Stimulated activated CD4-positive, alpha-beta T cell treated with anti-CD3 and anti-CD28 coated beads, Interleukin-15, amount 100 ng/mL, for 24 hours (primary cell): ENCODE measurements around the gene SPTBN2.

Source experiments
- DNase-seq: peaks from one replicate; pipeline ENCODE4 v3.0.0-alpha.2; 2020

The SPTBN2 gene

DNA sequence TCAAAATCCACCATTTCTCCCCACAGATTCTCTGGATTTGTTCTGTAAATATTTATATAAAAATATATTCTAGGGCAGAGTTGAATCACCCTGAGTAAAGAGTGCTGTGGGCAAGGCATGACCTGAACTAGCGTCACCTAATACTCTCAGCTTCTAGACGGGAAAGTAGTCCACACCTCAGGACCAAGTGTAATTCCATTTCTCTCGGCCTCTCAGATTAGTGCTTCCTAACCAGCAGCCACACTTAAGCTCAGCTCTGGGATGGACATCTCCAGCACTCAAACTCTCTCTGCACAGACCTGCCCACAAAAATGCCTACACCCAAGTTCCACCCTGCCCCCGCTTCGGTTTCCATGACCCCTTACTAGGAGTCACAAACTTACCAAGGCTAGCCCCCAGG is 5.3 kb downstream of the SPTBN2 start:
- DNase-seq: no peak

DNA sequence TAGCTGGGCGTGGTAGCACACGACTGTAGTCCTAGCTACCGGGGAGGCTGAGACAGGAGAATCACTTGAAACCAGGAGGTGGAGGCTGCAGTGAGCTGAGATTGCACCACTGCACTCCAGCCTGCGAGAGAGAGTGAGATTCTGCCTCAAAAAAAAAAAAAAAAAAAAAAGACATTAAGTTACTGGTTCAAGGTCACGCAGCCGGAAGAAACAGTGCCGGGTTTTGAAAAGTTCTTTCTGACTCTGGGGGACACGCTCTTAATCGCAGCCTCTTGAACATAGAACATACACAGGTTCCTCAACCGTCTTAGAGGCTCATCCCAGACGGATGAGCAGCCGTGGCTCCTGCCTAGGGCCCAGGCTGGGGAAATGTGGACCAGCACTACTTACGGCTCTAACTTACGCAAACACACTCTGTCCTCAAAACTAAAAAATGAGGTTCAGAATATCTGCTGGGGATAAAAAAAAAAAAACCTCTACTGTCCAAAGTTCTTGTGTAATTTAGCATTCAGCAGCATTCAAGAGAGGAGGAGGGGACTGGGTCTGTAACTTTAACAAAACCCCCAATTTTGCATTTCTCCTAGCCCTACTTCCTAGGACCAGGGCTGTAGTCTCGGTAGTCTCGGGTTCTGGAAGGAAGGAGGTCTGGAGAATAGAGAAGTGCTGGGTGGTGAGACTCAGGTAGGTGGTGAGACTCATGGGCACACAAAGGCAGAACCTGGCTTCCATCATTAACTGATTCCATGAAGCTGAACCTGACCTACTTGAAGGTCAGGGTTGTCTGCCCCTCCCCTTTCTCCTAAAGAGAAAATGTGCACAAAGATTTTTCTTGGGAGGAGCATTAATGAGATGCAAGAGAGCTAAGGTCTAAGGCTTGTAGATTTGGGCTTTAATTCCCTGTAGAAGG is 6.0 kb downstream of the SPTBN2 start:
- DNase-seq: no peak

DNA sequence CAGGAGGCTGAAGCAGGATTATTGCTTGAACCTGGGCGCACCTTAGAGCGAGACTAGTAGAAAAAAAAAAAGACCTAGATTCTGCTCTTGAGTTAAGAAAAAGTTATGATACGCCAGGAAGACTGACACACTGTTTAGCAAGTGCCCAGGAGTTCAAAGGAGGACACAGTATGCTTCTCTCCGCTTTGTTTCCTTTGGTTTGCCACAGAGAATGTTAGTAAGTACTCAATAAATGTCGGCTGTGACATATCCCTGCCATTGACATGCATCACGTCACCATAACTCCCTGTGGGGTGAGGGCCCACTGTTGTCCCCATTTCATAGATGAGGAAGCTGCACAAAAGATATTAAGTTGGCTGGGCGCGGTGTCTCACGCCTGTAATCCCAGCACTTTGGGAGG is 7.1 kb downstream of the SPTBN2 start:
- DNase-seq: no peak

- no peak for DNase-seq
Observed at GRCh38 chr11:66720899-66721470, 8.0 kb downstream of the SPTBN2 start.

GRCh38 chr11:66720223-66720898 is 8.7 kb downstream of the SPTBN2 start:
- peak; percentile 71 for DNase-seq

DNA sequence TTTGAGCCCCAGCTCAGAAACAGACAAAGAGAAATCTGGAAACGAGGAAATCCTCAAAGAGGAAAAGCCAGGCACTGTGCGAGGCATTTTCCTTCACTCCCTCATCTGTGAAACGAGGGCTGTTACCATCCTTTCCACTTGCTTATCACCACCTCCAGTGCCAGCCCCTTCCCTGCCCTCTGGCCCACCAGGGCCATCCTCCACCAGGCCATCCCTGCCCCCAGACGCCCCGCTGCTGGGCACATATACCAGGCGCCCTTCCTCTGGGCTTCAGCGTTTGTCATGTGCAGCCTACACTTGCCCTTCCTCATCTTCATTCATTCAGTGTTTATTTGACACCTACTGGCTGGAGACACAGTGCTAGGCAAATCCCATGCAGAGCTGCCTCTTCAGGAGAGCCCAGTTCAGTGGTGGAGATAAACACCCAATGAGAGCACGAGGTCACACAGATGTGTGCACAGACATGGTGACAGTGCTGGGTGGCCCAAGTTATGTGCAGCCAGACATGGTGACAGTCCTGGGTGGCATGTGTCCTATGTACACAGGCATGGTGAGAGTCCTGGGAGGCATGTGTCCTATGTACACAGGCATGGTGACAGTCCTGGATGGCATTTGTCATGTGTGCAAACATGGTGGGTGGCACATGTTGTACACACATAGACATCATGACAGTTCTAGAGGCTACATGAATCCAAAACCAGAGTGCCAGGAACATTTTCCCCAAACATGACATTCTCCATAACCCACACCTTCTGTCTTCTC is 9.7 kb downstream of the SPTBN2 start:
- DNase-seq: no peak

DNA sequence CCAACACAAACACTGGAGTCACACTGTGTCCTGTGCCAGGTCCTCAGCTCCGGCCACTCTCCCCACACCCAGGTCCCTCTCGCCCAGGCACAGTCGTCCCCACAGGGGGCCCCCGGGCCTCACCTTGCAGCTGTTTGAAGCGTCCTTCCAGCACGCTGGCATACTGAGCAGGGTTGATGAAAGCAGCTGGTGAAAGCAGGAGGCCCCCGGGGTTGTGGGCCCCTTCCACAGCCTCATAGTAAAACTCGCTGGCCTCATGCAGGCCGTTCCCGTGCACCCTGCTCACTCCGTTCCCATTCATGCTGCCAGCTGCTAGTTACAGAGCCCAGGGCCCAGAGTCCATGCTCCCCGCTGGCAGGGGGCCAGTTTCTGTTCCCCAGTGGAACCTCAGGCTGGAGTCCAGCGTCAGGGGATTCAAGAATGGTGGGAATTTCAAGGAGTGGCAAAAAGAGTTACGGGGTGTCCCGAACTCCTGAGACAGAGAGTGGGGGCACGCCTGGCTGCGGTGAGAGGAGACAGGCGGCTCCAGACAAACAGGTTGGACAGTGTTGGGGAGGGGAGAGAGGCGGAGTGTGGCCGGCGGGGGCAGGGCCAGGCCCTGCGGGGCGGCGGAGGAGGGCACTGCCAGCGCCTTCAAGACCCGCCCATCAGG is 10.6 kb downstream of the SPTBN2 start:
- DNase-seq: no peak

DNA sequence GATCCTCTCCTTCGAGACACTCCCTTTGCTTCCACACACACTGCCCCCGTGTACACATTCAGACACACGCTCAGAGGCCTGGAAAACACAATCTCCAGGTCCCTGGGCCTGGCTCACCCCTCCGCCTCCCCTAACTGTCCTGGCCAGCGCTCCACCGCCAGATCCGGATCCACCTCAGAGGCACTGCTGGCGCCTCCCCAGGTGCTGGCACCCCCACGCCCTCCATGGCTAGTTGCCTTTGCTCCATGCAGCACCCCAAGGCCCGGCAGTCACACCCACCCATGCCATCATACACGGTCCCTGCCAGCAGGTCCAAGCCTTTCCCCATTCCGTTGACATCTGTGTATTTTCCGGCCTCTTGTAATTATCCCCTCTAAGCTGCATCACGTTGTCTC is 11.1 kb downstream of the SPTBN2 start:
- no peak for DNase-seq

DNA sequence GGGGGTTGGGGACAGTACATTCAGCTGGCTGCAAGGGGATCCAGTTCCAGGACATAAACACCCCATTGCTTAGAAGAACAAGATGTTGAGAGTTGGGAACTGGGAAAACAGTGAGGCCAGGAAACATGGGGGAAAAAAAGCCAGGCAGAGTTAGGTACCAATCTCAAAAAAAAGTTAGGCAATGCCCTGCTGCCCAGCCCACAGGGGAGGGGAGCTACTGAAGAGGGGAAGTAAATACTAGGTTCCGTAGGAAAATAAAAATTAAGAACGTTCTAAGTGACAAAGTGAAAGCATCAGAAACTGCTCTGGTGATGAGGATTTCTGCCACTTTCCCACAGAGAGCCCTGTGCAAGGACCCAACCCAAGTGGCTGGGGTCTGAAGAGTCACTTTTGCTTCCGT is 12.0 kb downstream of the SPTBN2 start:
- no peak for DNase-seq

DNA sequence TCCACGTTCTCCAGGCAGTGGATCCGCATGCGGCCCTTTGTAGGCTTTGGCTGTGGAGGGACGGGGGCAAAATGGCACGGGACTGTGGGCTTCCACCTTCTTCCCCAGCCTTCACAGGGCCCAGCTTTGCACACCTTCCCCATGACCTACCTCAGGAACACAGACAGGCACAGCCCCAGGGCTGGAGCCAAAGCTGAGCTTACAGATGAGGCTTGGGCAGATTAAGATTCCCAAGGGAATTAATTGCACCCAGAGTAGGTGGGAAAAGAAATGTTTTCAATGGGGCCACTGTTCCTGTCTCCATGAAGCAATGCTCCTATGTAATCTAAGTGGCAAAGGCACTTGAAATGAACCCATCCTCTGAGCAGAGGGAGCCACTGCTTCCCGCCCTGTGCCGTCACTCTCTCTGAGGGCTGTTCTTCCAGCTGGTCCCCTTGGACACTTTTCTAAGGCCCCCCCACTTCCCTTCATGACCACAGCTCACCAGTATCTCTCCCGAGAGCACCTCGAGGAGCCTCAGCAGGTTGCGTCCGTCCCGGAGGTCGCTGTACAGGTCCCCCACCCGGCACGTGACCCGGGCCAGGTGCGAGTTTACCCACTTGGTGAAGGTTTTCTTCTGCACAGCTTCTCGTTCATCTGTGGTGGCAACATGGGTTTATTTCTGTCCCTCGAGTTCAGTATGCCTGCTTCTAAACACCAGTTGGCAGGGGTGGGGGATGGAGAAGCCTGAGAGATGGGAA is 13.5 kb downstream of the SPTBN2 start:
- no peak for DNase-seq

- no peak for DNase-seq
Observed at GRCh38 chr11:66713746-66714480, 15.1 kb downstream of the SPTBN2 start.

DNA sequence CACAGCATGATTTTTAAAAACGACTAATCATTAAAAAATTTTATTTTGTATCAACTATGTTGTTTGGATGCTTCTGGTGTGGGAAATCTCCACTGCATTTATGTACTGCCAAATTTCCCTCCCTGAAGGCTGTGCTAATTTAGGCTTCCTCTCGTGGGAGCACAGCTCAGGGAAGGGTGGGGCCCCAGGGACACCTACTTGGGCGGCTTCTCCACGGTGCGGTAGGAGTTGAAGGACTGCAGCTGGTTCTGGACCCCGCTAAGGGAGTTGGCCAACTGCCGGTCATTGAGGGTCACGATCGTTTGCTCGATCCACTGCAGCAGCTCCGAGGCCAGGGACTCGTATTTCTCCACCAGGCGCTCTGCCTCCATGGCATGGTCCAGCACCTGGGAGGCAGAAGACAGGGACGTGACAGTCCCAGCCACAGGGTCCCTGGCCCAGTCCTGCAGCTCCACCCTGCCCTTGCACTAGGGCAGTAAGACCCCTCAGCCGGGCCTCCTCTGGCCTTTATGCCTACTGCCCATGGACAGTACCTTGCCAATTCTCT is 18.6 kb downstream of the SPTBN2 start:
- no peak for DNase-seq

- DNase-seq: no peak
Observed at GRCh38 chr11:66708701-66709100, 20.3 kb downstream of the SPTBN2 start.

DNA sequence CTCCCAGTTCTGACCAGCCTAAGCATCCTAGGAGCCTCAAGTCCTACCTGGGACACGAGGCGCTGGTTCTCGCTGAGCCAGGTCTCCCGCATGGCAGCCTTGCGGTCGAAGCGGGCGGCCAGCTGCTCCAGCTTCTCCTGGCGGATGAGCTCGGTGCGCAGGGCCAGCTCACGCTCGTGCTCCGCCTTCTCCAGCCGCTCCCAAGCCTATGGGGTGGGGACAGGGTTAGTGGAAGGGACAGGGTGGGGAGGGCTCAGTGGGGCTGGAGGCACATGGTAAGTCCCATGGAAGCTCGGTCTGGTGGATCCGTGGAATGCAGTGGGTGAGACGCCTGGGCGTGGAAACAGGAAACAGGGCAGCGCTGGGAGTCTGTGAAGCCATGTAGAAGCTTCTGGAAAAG is 20.9 kb downstream of the SPTBN2 start:
- no peak for DNase-seq

DNA sequence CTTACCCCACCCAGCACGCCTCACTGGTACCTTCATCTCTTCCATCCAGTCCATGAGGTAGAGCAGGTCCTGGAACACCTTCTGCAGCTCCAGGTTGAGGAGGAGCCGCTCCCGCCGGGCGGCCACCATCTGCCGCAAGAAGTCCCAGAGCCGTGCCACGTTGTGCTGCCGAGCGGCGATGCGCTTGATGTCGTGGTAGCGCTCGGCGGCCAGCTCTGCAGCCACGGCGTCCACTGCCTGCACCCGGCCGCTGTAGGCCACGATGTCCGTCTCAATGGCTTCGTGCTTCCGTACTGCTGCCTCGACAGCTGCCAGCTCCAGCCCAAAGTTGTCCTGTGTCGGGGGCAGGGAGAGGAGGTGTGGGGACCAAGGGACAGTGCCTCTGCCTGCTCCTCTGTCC is 21.5 kb downstream of the SPTBN2 start:
- no peak for DNase-seq

DNA sequence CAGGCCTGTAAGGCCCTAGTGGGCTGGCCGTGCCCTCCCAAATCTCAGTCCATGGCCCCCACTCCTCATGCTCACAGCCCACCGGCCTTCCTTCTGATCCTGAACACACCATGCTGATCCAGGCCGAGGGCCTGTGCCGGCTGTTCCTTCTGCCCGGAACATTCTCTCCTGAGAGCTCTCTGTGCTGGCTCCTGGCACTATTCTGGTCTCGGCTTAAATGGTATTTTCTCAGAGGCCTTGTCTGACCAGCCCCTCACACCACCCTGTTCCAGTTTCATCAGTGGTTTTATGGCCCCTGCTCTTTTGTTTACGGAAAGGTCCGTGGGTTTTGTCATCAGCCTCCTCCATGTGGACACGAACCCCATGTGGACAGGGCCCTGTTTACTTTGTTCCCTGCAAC is 22.0 kb downstream of the SPTBN2 start:
- no peak for DNase-seq

GRCh38 chr11:66705587-66706335 is 23.3 kb downstream of the SPTBN2 start:
- DNase-seq: no peak

DNA sequence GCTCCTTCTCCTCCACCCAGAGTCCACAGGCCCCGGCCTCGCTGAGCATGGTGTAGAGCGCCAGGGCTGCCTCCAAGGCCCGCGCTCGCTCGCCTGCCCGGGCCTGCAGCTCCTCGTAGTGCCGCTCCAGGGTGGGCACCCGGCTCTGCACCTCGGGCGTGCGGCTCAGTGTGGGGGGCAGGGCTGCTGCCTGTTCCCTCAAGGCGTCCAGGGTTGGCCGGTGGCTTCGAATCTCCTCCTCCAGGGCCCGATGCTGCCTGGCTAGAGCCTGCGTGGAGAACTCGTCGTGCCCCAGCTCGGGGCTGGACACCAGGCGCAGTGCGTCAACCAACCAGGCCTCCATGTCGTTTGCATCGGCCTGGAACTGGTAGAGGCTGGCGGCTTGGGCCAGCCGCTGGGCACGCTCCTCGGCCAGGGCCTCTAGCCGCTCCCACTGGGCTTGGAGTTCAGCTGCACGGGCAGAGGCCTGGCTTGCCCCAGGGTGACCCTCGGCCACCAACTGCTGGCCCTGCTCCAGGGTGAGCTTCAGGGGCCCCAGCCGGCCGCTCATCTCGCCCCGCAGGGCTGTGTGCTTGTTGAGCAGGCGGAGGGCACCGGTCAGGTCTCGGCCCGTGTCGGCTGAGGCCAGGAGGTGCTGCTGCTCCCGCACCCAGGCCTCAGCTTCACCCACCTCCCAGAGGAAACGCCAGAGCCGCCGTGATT is 24.2 kb downstream of the SPTBN2 start:
- DNase-seq: no peak

- DNase-seq: peak; percentile 20
Observed at GRCh38 chr11:66701432-66702240, 27.4 kb downstream of the SPTBN2 start.
